NCI-H510A (cell line): ENCODE measurements around the gene ADM.
"Not testable (repeated sequence)": the region's sequence is repeated elsewhere in the genome, so short reads cannot be mapped to it uniquely, and the experiment has no call there.

Source experiments
- DNase-seq: peaks from one replicate; lab custom pipeline; 2025; lab: John Stamatoyannopoulos, UW

The ADM gene, protein sequence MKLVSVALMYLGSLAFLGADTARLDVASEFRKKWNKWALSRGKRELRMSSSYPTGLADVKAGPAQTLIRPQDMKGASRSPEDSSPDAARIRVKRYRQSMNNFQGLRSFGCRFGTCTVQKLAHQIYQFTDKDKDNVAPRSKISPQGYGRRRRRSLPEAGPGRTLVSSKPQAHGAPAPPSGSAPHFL

DNA sequence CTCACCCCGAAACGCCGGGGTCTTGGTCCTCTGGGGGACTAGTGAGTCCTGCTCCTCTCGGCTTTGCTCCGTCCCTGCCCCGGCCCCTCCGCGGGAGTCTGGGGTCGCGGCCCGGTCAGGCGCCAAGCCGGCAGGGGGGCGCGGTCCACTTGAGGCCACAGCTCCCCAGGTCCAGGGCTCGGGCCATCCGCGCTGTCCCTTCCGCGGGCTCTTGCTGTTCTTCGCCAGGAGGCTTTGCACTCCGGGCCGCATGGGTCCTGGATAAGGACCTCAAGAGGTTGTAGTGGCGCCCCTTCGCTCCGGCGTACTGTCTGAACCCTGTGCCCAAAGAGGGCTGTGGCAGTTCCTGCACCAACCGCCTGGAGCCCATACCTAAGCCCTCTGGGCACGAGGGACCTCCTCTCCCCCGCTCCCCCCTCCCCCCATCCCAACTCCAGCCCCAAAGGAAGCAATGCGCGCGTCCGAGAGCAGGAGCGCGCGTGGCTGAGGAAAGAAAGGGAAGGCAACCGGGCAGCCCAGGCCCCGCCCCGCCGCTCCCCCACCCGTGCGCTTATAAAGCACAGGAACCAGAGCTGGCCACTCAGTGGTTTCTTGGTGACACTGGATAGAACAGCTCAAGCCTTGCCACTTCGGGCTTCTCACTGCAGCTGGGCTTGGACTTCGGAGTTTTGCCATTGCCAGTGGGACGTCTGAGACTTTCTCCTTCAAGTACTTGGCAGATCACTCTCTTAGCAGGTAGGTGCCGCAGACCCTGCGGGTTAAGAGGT lies at the start of gene ADM:
TSS of gene ADM (plus strand) at position 579 of the 767 bp plus-strand sequence. CDS start 628 bp downstream, outside the sequence.
- no peak for DNase-seq

GRCh38 chr11:10255388-10256125 lies 49.3 kb upstream of the ADM start:
- DNase-seq = no peak

- peak; percentile 20 for DNase-seq
Measured at GRCh38 chr11:10257478-10257877, 47.4 kb upstream of the ADM start.

GRCh38 chr11:10261821-10262220 lies 43.1 kb upstream of the ADM start:
- no peak for DNase-seq

DNA sequence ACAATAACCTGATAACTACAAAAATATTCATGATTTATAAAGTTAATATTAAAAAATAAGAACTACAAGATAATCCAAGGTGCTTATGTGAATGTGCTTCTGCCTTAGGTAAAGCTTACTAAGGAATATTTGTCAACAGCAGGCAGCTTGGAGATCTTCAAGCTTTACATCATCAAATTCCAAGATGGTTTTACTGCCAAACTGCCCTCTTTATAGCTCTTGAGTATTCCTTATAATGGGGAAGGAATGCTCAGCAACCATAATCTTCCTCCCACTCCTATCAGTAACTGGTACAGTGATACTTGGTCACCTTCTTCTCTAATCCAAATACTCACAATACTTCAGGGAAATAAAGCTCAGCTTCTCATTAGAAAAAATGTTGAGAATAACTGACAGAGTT lies 40.9 kb upstream of the ADM start:
- no peak for DNase-seq

GRCh38 chr11:10264716-10265115 lies 40.2 kb upstream of the ADM start:
- not testable (repeated sequence) for DNase-seq

GRCh38 chr11:10265936-10266335 lies 38.9 kb upstream of the ADM start:
- no peak for DNase-seq

- no peak for DNase-seq
Measured at GRCh38 chr11:10267821-10268220, 37.1 kb upstream of the ADM start.

- no peak for DNase-seq
Measured at GRCh38 chr11:10268746-10269488, 36.0 kb upstream of the ADM start.

DNA sequence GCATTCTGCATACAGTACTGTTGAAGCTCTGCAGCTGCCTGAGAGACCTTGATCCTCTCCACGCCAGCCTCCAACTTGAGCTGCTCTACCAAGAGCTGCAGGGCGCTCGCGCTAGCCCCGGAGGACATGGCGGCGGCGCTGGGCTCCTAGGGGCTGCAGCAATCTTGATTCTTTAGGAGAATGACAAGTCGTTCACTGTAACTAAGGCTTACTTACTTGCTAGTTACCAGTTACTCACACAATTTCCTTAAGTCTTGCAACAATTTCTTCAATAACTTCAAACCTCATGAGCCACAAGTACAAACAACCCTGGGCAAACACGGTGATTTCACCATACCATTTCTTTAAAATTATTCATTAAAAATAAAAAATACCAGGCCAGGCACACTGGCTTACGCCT lies 32.7 kb upstream of the ADM start:
- no peak for DNase-seq

DNA sequence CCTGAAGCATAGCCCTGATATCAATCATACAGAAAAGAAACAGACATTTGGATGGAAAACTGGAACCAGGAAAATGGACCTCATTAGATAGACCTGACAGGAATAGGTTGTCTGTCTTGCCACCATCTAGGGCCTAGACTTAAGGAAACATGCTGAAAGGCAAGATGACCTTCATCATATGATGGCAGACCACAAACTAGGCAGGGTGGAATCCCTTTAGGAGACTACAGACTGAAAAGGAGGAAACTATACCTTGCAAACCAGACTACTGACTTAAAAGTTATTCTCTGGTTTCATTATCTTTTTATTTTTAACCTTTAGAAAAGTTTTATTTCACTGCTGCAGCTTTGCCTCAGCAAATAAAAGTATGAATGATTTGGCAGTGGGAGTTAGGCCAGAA lies 31.1 kb upstream of the ADM start:
- no peak for DNase-seq

DNA sequence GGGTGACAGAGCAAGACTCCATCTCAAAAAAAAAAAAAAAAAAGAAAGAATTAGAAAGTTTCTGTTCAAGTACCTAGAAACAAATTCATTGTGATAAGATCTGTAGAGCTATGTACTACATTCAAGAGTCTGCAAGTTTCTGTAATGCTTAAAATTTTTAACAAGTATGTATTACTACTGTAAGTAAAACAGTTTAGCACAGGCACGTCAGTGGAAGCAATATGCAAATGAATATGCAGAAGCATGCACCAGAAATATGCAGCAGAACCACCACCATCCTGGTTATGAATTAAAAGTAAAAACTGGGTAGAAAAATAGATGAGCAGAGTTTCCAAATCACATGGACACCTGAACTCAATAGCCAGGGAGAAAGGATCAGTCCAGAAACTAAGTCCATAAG lies 30.1 kb upstream of the ADM start:
- DNase-seq = no peak

- no peak for DNase-seq
Measured at GRCh38 chr11:10275714-10276113, 29.2 kb upstream of the ADM start.

- DNase-seq = no peak
Measured at GRCh38 chr11:10282117-10282516, 22.8 kb upstream of the ADM start.

DNA sequence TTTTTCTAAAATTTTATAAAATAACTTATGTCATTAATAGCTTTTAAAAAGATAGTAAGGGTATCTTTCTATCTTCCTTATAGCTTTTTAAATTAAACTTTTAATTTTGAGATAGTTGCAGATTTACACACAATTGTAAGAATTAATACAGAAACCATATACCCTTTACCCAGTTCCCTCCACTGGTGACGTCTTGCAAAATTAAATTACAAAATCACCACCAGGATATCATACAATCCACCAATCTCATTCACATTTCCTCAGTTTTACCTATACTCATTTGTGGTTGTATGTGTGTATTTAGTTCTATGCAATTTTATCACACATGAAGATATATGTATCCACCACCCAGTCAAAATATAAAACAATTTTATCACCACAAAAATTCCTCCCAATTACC lies 20.9 kb upstream of the ADM start:
- DNase-seq = no peak

DNA sequence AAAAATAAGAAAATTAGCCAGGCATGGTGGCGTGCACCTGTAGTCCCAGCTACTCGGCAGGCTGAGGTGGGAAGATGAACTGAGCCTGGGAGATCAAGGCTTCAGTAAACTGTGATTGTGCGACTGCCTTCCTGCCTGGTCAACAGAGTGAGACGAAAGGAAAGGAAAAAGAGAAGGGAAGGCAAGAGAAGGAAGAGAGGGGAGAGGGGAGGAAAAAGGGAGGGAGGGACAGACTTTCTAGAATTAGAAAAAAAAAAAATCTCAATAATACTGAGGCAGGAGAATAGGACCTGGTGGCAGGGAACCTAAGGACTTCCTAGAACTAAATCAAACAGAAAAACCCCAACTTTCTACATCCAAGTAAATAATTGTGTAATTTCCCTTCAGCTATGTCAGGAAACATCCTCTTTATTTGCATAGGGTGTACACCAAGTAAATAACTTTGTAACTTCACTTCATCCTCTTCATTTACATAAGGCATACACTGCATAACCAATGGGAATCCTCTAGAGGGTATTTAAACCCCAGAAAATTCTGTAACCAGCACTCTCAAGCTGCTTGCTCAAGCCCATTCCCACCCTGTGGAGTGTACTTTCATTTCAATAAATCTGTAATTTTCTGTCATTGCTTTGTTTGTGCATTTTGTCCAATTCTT lies 19.6 kb upstream of the ADM start:
- DNase-seq = no peak

GRCh38 chr11:10287140-10287539 lies 17.7 kb upstream of the ADM start:
- DNase-seq = no peak

DNA sequence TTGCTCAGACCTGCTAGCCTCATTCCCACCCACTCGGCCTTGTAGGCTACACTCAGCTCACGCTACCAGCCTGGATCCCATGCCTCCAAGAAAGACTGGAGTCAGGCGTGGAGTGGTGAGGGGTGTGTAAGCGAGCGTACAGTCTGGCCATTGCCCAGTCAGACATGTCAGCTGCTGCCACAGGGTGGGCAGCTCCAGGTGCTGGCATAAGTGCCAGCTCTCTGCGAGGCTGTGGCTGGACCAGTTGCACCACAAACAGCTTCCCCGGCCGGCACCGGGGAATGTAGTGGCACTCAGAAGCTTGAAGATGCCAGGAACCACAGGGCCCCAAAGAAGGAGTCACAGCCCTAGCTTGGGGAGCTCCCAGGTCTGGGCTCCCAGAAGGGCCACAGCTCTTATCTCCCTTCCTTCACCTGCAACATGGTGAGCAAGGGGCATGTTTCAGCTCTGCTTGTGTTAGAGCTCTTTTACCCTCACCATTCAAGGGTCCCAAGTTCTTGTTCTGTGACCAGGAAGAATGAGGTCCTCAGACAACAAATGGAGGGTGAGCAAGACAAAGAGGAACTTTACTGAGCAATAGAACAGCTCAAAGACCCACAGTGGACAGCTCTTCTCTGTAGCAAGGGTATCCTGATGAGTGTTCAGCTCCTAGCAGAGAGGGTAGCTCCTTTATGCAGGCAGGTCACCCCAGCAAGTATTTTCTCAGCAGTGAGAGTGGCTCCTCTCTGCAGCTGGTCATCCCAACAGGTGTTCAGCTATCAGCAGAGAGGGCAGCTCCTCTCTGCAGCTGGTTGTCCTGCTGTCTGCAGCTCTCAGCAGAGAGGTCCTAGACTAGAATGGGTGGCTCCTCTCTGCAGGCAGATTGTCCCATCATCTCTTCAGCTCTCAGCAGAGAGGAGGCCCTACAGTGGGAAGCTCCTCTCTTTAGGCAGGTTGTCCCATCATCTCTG lies 16.8 kb upstream of the ADM start:
- no peak for DNase-seq

DNA sequence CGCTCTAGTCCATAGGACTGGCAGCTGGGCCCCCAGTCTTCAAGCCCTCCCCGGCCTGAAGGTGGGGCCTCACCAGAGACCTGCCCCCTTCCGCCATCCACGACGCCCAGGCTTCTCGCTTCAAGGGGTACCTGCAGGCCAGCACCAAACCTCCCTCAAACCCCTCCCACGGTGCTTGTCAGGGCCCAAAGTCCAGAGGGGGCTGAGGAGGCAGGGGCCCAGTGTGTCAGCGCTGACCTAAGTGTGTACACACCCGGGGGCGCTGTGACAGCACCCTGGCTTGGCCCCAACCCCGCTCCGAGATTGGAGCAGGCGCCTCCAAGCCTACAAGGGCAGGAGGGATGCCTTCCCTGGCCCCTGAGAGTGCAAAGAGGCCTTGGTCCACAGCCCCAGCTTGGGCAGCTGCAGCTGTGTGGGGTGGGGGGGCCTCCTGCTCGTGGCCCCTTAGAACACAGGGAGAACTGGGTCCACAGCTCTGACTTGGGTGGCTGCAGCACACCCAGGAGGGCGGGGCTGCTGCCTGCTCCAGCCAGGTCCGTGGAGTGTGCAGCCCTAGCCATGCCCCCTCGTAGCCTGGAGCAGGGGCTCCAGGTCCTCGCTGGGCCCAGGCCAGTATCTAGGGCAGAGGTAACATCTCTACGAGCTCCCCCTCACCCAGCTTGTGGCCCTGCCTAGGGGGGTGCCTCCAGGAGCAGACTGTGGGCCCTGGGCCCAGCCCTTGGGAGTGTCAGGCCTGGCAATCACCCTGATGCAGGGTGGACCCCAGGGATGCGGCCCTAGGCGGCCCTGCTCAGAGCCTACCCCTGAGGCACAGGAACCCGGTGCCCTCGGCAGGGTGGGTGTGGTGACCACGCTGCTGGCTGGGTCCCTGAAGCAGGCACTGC lies 15.8 kb upstream of the ADM start:
- no peak for DNase-seq
